Ascending aorta (tissue), 2 donors: ENCODE data around the gene ZNF771. TPM values are rescaled to one million over a fixed set of nuclear protein-coding genes. Genes with fewer than 3 reads are reported as not detected.

ENCODE experiments used
- DNase-seq, 2 donors: peaks; one replicate each; pipeline ENCODE4 v3.0.0-alpha.2; 2019; ENCODE audit warnings: low spot score in 2 of 2
- H3K27ac ChIP-seq, 2 donors: fragments of 200-600 bp; sonication (generic); one replicate each; pipeline ENCODE4 v1.5.1; 2016 to 2017; ENCODE audit warnings: mild to moderate bottlenecking in 1 of 2
- H3K27me3 ChIP-seq: fragments of 200-600 bp; sonication (generic); one replicate; pipeline ENCODE4 v1.5.1; 2017
- H3K36me3 ChIP-seq, 2 donors: fragments of 200-600 bp; sonication (generic); one replicate each; pipeline ENCODE4 v1.5.1; 2016
- H3K4me1 ChIP-seq, 2 donors: fragments of 200-600 bp; sonication (generic); one replicate each; pipeline ENCODE4 v1.5.1; 2016 to 2017; ENCODE audit warnings: mild to moderate bottlenecking in 1 of 2
- H3K4me3 ChIP-seq, 2 donors: fragments of 200-600 bp; sonication (generic); one replicate each; pipeline ENCODE4 v1.5.1; 2016 to 2017; ENCODE audit warnings: mild to moderate bottlenecking in 1 of 2
- H3K9me3 ChIP-seq, 2 donors: fragments of 200-600 bp; sonication (generic); one replicate each; pipeline ENCODE4 v1.5.1; 2016
- CTCF ChIP-seq, 3 experiments: fragments of 200-600 bp in 2 of 3; fragments of 450-650 bp in 1 of 3; sonication (generic) in 2 of 3; IDR thresholded peaks; one replicate each; pipeline ENCODE4 v1.5.1; 2016 to 2019; ENCODE audit warnings: antibody characterized with exemption in 3 of 3, mild to moderate bottlenecking in 1 of 3, moderate library complexity in 1 of 3
- intact Hi-C: fragments of 100-400 bp; cut with DNase I; formaldehyde crosslinking; loops from one replicate; pipeline ENCODE4 v1.15.1; 2023
- total RNA-seq: library from RNA; depleted of rRNA; stranded (reverse); fragments of >200 nt; gene quantifications from one replicate; pipeline ENCODE4 v1.1.0, GENCODE V29; 2016

Gene ZNF771
- total RNA-seq, 1 donor from 2014 or later: 49.6 TPM

- H3K4me3 ChIP-seq: peak overlapping the region; percentile 67 to 82
- H3K4me1 ChIP-seq: peaks cover 8 to 16% of the 10 kb centered on the region in 2 donors
- peaks cover 5 to 11% of the 10 kb centered on the region in 2 donors for H3K36me3 ChIP-seq
- no peaks in the 10 kb centered on the region for H3K27me3 ChIP-seq
- H3K9me3 ChIP-seq: no peaks in the 10 kb centered on the region
- DNase-seq: no peak
- TF ChIP-seq CTCF (IDR thresholded peaks at IDR 0.05): no peak
- intact Hi-C loops: loop anchor here (1.0 to 2.0 kb wide), 3 partner anchors 13 to 37 kb away; partner anchors contain the start of genes TBC1D10B and ZNF48
- peak overlapping the region; percentile 79 to 94 for H3K27ac ChIP-seq
Measured at GRCh38 chr16:30407804-30408534, 563 bp downstream of the ZNF771 start.

- Histone ChIP-seq H3K4me1 (peaks cover 8 to 16% of the 10 kb centered on the region in 2 donors), H3K27ac (peak overlapping the region; percentile 36 to 79), H3K27me3 (no peaks in the 10 kb centered on the region), H3K9me3 (no peaks in the 10 kb centered on the region), H3K36me3 (peaks cover 7 to 18% of the 10 kb centered on the region in 2 donors), H3K4me3 (no peak overlapping the region)
- intact Hi-C loops: no loop called here
- peak; percentile 48 to 96 for DNase-seq
- TF ChIP-seq CTCF (IDR thresholded peaks at IDR 0.05): peak; percentile 92
Measured at GRCh38 chr16:30409125-30410060, 2.0 kb downstream of the ZNF771 start.

- Histone ChIP-seq H3K36me3 (peaks cover 7 to 18% of the 10 kb centered on the region in 2 donors), H3K4me1 (peaks cover 15 to 18% of the 10 kb centered on the region in 2 donors), H3K27me3 (no peaks in the 10 kb centered on the region), H3K27ac (no peak overlapping the region), H3K9me3 (no peaks in the 10 kb centered on the region), H3K4me3 (no peak overlapping the region)
- intact Hi-C loops: no loop called here
- no peak for TF ChIP-seq CTCF (IDR thresholded peaks at IDR 0.05)
- no peak for DNase-seq
Measured at GRCh38 chr16:30413112-30413806, 5.9 kb downstream of the ZNF771 start.

- Histone ChIP-seq H3K4me3 (no peak overlapping the region), H3K36me3 (peaks cover 7 to 18% of the 10 kb centered on the region in 2 donors), H3K27ac (no peak overlapping the region), H3K9me3 (no peaks in the 10 kb centered on the region), H3K4me1 (peaks cover 9 to 10% of the 10 kb centered on the region in 2 donors), H3K27me3 (no peaks in the 10 kb centered on the region)
- no peak for TF ChIP-seq CTCF (IDR thresholded peaks at IDR 0.05)
- intact Hi-C loops: no loop called here
- DNase-seq: no peak
Measured at GRCh38 chr16:30414159-30414558, 6.8 kb downstream of the ZNF771 start.

GRCh38 chr16:30416047-30416603, 8.7 kb downstream of the ZNF771 start:
- intact Hi-C loops: no loop called here
- no peak overlapping the region for H3K27ac ChIP-seq
- no peak for DNase-seq

More at GRCh38 chr16:30416047-30416603, 8.7 kb downstream of the ZNF771 start:
- no peaks in the 10 kb centered on the region for H3K9me3 ChIP-seq
- no peaks in the 10 kb centered on the region for H3K27me3 ChIP-seq
- H3K4me3 ChIP-seq: no peak overlapping the region
- TF ChIP-seq CTCF (IDR thresholded peaks at IDR 0.05): no peak
- H3K4me1 ChIP-seq: peaks cover 7 to 9% of the 10 kb centered on the region in 2 donors
- peaks cover 7 to 18% of the 10 kb centered on the region in 2 donors for H3K36me3 ChIP-seq
